Endothelial cell of umbilical vein (primary cell): ENCODE results near the gene TRAPPC3. TPM values are rescaled to one million over a fixed set of nuclear protein-coding genes. Genes with fewer than 3 reads are reported as not detected.

Source experiments
- BruUV-seq: library from RNA; stranded (reverse); fragments of 400-500 nt; replicated peaks from 2 replicates; lab custom pipeline; 2021; lab: Mats Ljungman, UMichigan
- CTCF ChIA-PET: fragments of 300-600, 350-600 bp; sonication (Branson Sonifier 250); formaldehyde crosslinking; loops from one replicate; lab custom pipeline; 2021; ENCODE audit warnings: antibody characterized with exemption, inconsistent platforms; lab: Charles Lee
- POLR2A ChIA-PET: fragments of 300-600, 350-600 bp; sonication (Branson Sonifier 250); formaldehyde crosslinking; loops from one replicate; lab custom pipeline; 2021; ENCODE audit warnings: antibody characterized with exemption, inconsistent platforms; lab: Charles Lee
- DNase-seq: peaks from one replicate; pipeline ENCODE4 v3.0.0-alpha.2; 2011; ENCODE audit warnings: low read depth, low spot score
- FAIRE-seq: peaks from 2 replicates; lab custom pipeline; 2011; peaks lifted over from hg19 to GRCh38; lab: Jason Lieb, UNC
- H2AFZ ChIP-seq: 2 replicates; pipeline ENCODE4 v1.6.0; 2012; ENCODE audit warnings: low read depth, low read length, control low read depth, inconsistent platforms
- H3K27ac ChIP-seq: 2 replicates; pipeline ENCODE4 v1.5.1; 2011; ENCODE audit warnings: low read depth, mild to moderate bottlenecking, control low read depth, low read length, moderate library complexity; ENCODE audit not compliant: insufficient read depth
- H3K27me3 ChIP-seq, 2 experiments: 2 replicates each; pipeline versions ENCODE4 v1.6.0 to v1.6.1; 2011; ENCODE audit warnings: low read length in 2 of 2, mixed read lengths in 1 of 2; ENCODE audit not compliant: control insufficient read depth in 2 of 2, insufficient read depth in 2 of 2
- H3K36me3 ChIP-seq, 2 experiments: 2 replicates in 1 of 2; 3 replicates in 1 of 2; pipeline ENCODE4 v1.5.1; 2011; ENCODE audit warnings: low read length in 2 of 2, mild to moderate bottlenecking in 1 of 2, moderate library complexity in 1 of 2; ENCODE audit not compliant: control insufficient read depth in 2 of 2, insufficient read depth in 2 of 2; ENCODE audit errors: extremely low read depth in 1 of 2
- H3K4me1 ChIP-seq: 3 replicates; pipeline ENCODE4 v1.5.1; 2011; ENCODE audit warnings: mild to moderate bottlenecking, low read length; ENCODE audit not compliant: control insufficient read depth, insufficient read depth; ENCODE audit errors: extremely low read depth
- H3K4me2 ChIP-seq: 2 replicates; pipeline ENCODE4 v1.6.1; 2011; ENCODE audit warnings: low read length, control low read depth, mixed read lengths; ENCODE audit not compliant: insufficient read depth
- H3K4me3 ChIP-seq, 3 experiments: fragments of 200-600 bp in 1 of 3; sonication (generic), shearing (Covaris generic) in 1 of 3; replicated peaks in 1 of 3; 2 replicates each; pipeline ENCODE4 v1.5.1; 2011 to 2016; ENCODE audit warnings: control low read depth in 3 of 3, low read length in 3 of 3, mild to moderate bottlenecking in 2 of 3, inconsistent platforms in 1 of 3, low read depth in 1 of 3, moderate library complexity in 1 of 3; ENCODE audit not compliant: insufficient read depth in 1 of 3
- H3K79me2 ChIP-seq: 2 replicates; pipeline ENCODE4 v1.6.0; 2012; ENCODE audit warnings: low read length, inconsistent platforms; ENCODE audit not compliant: control insufficient read depth, insufficient read depth
- H3K9ac ChIP-seq: replicated peaks from 2 replicates; pipeline ENCODE3; 2011; ENCODE audit warnings: low read length, control low read depth; ENCODE audit not compliant: insufficient read depth; ENCODE audit errors: extremely low read depth
- H3K9me1 ChIP-seq: replicated peaks from 3 replicates; pipeline ENCODE4 v1.6.0; 2011; ENCODE audit warnings: mild to moderate bottlenecking, low read length; ENCODE audit not compliant: control insufficient read depth, insufficient read depth; ENCODE audit errors: extremely low read depth
- H3K9me3 ChIP-seq: replicated peaks from 2 replicates; pipeline ENCODE4 v1.5.1; 2012; ENCODE audit warnings: low read length, inconsistent platforms; ENCODE audit not compliant: control insufficient read depth, insufficient read depth
- H4K20me1 ChIP-seq: replicated peaks from 2 replicates; pipeline ENCODE3; 2011; ENCODE audit warnings: mild to moderate bottlenecking, low read length; ENCODE audit not compliant: control insufficient read depth, insufficient read depth; ENCODE audit errors: extremely low read depth
- EZH2 ChIP-seq: IDR thresholded peaks from 2 replicates; pipeline ENCODE4 v1.6.1; 2012; ENCODE audit warnings: borderline replicate concordance, low read depth, mild to moderate bottlenecking, moderate library complexity, low read length, inconsistent platforms; ENCODE audit not compliant: severe bottlenecking
- FOS ChIP-seq: IDR thresholded peaks from 2 replicates; pipeline ENCODE4 v1.6.1; 2011; ENCODE audit warnings: mild to moderate bottlenecking, low read length, moderate library complexity, borderline replicate concordance; ENCODE audit not compliant: insufficient read depth
- GATA2 ChIP-seq: IDR thresholded peaks from 2 replicates; pipeline ENCODE4 v1.7.0; 2011; ENCODE audit warnings: low read depth, mild to moderate bottlenecking, moderate library complexity, mixed read lengths, low read length; ENCODE audit not compliant: insufficient read length, insufficient read depth
- JUN ChIP-seq: IDR thresholded peaks from 2 replicates; pipeline ENCODE4 v1.6.1; 2011; ENCODE audit warnings: borderline replicate concordance, low read depth; ENCODE audit not compliant: insufficient read length, insufficient read depth
- MYC ChIP-seq: IDR thresholded peaks from one replicate; pipeline ENCODE4 v1.6.1; 2011; ENCODE audit warnings: mild to moderate bottlenecking, low read depth, low read length
- POLR2A ChIP-seq: IDR thresholded peaks from 2 replicates; pipeline ENCODE4 v1.6.1; 2012; ENCODE audit warnings: low read depth, mild to moderate bottlenecking, control low read depth, low read length
- POLR2AphosphoS5 ChIP-seq: IDR thresholded peaks from 2 replicates; pipeline ENCODE4 v1.6.1; 2012; ENCODE audit warnings: low read depth, mild to moderate bottlenecking, control low read depth, low read length, moderate library complexity; ENCODE audit not compliant: insufficient read depth
- dilution Hi-C: fragments of 300-500 bp; cut with MboI; formaldehyde crosslinking; loops from one replicate; pipeline ENCODE4 v1.15.0; 2019; ENCODE audit warnings: low sequenced_read_pairs; ENCODE audit not compliant: extremely low pct_ligation_motif_present
- intact Hi-C: fragments of 100-400 bp; cut with micrococcal nuclease; formaldehyde crosslinking; loops from one replicate; pipeline ENCODE4 v1.10.0; 2022
- polyA plus RNA-seq, 4 experiments: library from polyadenylated mRNA; depleted of rRNA in 3 of 4; stranded (reverse) in 3 of 4; unstranded in 1 of 4; fragments of >200 nt; gene quantifications; 2 replicates each; pipeline versions ENCODE4 v1.2.1 to v1.2.3, GENCODE V29; 2011 to 2012; ENCODE audit warnings: missing spikeins in 1 of 4
- total RNA-seq: library from RNA; stranded (reverse); gene quantifications from 2 replicates; pipeline ENCODE4 v1.2.3, GENCODE V29; 2021
- TF ChIP-seq, protein P1 (sequence below), 2 donors: IDR thresholded peaks; 1 replicate in 1 of 2; 2 replicates in 1 of 2; pipeline ENCODE4 v1.5.1; 2011; ENCODE audit warnings: low read length in 2 of 2, mild to moderate bottlenecking in 2 of 2, moderate library complexity in 2 of 2, control low read depth in 1 of 2, inconsistent platforms in 1 of 2, low read depth in 1 of 2; ENCODE audit not compliant: insufficient read depth in 1 of 2; ENCODE audit errors: extremely low read depth in 1 of 2
- TF ChIP-seq, protein P2 (sequence below): IDR thresholded peaks from 2 replicates; pipeline ENCODE4 v1.6.1; 2011; ENCODE audit not compliant: insufficient read depth, insufficient read length

The TRAPPC3 gene
- total and polyA plus RNA-seq, 2 donors (not counting 3 experiments of a cell fraction or from before 2014, with no cell fraction given) = 93.4 to 125 TPM

DNA sequence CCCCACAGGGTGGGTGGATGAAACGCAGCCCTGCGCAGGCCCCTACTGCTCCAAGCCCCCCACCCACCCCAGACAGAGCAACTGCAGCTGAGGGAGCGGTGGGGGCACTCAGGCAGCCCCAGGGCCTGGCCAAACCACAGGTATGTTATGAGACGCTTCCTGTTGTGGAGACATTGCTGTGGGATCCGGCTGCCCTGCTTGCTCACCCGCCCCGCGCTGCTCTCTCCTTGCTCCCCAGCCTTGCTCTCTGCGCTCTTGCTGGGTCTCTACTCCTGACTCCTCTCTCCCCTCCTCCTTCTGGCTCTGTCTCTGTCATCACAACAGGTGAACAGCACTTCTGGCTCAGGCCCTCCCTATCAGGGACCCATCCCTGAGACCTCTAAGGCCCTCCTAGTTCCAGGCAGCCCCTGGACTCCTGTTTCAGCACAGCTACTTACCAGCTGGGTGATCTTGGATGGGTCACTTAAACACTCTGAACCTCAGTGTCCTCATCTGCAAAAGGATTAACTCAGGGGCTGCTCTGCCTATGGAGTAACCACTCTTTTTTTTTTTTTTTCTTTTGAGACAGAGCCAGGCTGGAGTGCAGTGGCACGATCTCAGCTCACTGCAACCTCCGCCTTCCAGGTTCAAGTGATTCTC is 40.1 kb downstream of the TRAPPC3 start:
- no peaks in the 10 kb centered on the region for H3K36me3 ChIP-seq
- no peaks in the 10 kb centered on the region for H4K20me1 ChIP-seq
- no TSS peak for BruUV-seq
- TF ChIP-seq FOS (no peak), JUN (no peak), POLR2A (no peak), POLR2AphosphoS5 (no peak), MYC (no peak), GATA2 (no peak), EZH2 (no peak)
- TF ChIP-seq, protein P1, sequence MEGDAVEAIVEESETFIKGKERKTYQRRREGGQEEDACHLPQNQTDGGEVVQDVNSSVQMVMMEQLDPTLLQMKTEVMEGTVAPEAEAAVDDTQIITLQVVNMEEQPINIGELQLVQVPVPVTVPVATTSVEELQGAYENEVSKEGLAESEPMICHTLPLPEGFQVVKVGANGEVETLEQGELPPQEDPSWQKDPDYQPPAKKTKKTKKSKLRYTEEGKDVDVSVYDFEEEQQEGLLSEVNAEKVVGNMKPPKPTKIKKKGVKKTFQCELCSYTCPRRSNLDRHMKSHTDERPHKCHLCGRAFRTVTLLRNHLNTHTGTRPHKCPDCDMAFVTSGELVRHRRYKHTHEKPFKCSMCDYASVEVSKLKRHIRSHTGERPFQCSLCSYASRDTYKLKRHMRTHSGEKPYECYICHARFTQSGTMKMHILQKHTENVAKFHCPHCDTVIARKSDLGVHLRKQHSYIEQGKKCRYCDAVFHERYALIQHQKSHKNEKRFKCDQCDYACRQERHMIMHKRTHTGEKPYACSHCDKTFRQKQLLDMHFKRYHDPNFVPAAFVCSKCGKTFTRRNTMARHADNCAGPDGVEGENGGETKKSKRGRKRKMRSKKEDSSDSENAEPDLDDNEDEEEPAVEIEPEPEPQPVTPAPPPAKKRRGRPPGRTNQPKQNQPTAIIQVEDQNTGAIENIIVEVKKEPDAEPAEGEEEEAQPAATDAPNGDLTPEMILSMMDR (IDR thresholded peaks at IDR 0.05; ENCODE audit: extremely low read depth in 1 of 2, insufficient read depth in 1 of 2, low read depth in 1 of 2, low read length in 2 of 2) = no peak
- TF ChIP-seq, protein P2, sequence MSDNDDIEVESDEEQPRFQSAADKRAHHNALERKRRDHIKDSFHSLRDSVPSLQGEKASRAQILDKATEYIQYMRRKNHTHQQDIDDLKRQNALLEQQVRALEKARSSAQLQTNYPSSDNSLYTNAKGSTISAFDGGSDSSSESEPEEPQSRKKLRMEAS = no peak
- no peak overlapping the region for H3K4me2 ChIP-seq
- no peaks in the 10 kb centered on the region for H3K9me3 ChIP-seq
- ChIA-PET CTCF (interaction anchor here (1.3 to 2.9 kb wide), 3 partner anchors 8 to 40 kb away, joined by 5 to 9 read pairs (median 9); partner anchors contain the start of gene TRAPPC3), POLR2A (interaction anchor here (1.4 kb wide), 1 partner anchor 79 kb away, joined by 4 read pairs; no protein-coding TSS in a partner anchor)
- no peak overlapping the region for H3K9ac ChIP-seq
- no peaks in the 10 kb centered on the region for H3K27me3 ChIP-seq
- H3K27ac ChIP-seq = no peak overlapping the region
- intact Hi-C loops = no loop called here
- no peak for DNase-seq
- H3K9me1 ChIP-seq = no peaks in the 10 kb centered on the region
- no peak overlapping the region for H2AFZ ChIP-seq
- H3K4me3 ChIP-seq = no peak overlapping the region
- dilution Hi-C loops = no loop called here
- no peaks in the 10 kb centered on the region for H3K79me2 ChIP-seq
- FAIRE-seq = no peak
- H3K4me1 ChIP-seq = no peaks in the 10 kb centered on the region
